Fibroblast of lung (primary cell): ENCODE results near the gene CTNNBIP1.

Experiments
- EZH2 ChIP-seq: IDR thresholded peaks from 2 replicates; pipeline ENCODE4 v1.5.1; 2012; ENCODE audit warnings: low read length, control low read depth, mild to moderate bottlenecking; ENCODE audit errors: missing control alignments
- TF ChIP-seq, protein P1 (sequence below), 2 donors: IDR thresholded peaks in 1 of 2; conservative IDR thresholded peaks in 1 of 2; 1 replicate in 1 of 2; 2 replicates in 1 of 2; pipeline ENCODE4 v1.5.1; 2011 to 2012; ENCODE audit warnings: low read length in 2 of 2, control low read depth in 1 of 2, inconsistent platforms in 1 of 2, low read depth in 1 of 2, mild to moderate bottlenecking in 1 of 2

DNA sequence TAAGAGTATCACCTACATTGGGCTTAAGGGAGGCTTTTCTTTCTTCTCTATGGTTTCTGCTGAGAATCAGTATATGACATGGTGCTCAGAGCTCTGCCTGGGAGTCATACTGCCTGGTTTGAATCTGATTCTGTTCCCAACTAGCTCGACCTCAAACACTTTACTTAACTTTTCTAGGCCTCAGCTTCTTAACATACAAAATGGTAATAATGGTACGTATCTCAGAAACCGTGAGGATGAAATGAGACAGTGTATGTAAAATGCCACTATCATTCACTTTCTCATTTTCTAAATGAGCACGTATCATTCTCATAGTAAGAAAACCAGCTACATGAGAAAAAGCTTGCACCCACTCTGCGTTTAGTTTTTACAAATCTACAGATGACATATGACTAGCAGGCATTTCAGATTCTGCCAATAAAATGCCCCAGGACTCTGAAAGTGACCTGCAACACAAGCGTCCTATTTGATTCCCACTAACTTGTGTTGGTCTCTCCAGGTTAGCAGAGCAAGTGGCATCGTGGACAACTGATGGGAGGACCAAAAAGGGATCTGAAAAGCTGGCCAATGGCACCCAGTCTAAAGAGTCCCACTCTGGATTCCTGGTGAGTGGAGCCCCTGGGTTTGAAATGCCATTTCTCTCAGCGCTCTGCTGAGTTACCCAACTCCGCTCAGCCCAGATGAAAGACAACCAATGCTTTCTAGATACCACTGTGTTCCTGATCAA is 6.1 kb downstream of the CTNNBIP1 start:
- TF ChIP-seq, protein P1, sequence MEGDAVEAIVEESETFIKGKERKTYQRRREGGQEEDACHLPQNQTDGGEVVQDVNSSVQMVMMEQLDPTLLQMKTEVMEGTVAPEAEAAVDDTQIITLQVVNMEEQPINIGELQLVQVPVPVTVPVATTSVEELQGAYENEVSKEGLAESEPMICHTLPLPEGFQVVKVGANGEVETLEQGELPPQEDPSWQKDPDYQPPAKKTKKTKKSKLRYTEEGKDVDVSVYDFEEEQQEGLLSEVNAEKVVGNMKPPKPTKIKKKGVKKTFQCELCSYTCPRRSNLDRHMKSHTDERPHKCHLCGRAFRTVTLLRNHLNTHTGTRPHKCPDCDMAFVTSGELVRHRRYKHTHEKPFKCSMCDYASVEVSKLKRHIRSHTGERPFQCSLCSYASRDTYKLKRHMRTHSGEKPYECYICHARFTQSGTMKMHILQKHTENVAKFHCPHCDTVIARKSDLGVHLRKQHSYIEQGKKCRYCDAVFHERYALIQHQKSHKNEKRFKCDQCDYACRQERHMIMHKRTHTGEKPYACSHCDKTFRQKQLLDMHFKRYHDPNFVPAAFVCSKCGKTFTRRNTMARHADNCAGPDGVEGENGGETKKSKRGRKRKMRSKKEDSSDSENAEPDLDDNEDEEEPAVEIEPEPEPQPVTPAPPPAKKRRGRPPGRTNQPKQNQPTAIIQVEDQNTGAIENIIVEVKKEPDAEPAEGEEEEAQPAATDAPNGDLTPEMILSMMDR (conservative IDR thresholded peaks at IDR 0.05 in 1 of 2, IDR thresholded peaks at IDR 0.05 in 1 of 2; ENCODE audit: low read depth in 1 of 2, low read length in 2 of 2) = no peak
- no peak for TF ChIP-seq EZH2
